ENCODE measurements around the gene CFAP299.

The CFAP299 gene

GRCh38 chr4:80709082-80709869 is 373.7 kb downstream of the CFAP299 start:
- Histone ChIP-seq H3K9me3 (ENCODE audit: insufficient read depth, low read depth, low read length) (no peaks in the 10 kb centered on the region), H3K79me2 (ENCODE audit: insufficient read depth, low read length) (no peaks in the 10 kb centered on the region), H3K36me3 (ENCODE audit: insufficient read depth, low read length) (no peaks in the 10 kb centered on the region), H3K9ac (ENCODE audit: low read depth, low read length, poor library complexity, severe bottlenecking) (no peak overlapping the region), H3K9me2 (replicated peaks; ENCODE audit: low read depth, low read length) (no peaks in the 10 kb centered on the region), H3K4me2 (ENCODE audit: low read depth, low read length, poor library complexity, severe bottlenecking) (peak overlapping the region; percentile 2), H4K20me1 (ENCODE audit: insufficient read depth, low read length, poor library complexity, severe bottlenecking) (no peaks in the 10 kb centered on the region), H3F3A (ENCODE audit: low read depth) (no peaks in the 10 kb centered on the region), H3K4me3 (ENCODE audit: low read length, poor library complexity, severe bottlenecking) (no peak overlapping the region), H2AFZ (ENCODE audit: low read length) (peak overlapping the region; percentile 36; the same call in 1 of the 2 replicates), H3K27me3 (ENCODE audit: insufficient read depth, low read length, poor library complexity, severe bottlenecking) (no peaks in the 10 kb centered on the region), H3K4me1 (ENCODE audit: insufficient read depth, low read length, poor library complexity, severe bottlenecking) (peaks cover 6% of the 10 kb centered on the region)
- TF ChIP-seq CTCF (conservative IDR thresholded peaks at IDR 0.05; ENCODE audit: low read length): no peak
- no peak for TF ChIP-seq EZH2phosphoT487 (IDR thresholded peaks at IDR 0.05; ENCODE audit: borderline replicate concordance)

- Histone ChIP-seq H3K9me2 (replicated peaks; ENCODE audit: low read depth, low read length) (no peaks in the 10 kb centered on the region), H3K4me3 (ENCODE audit: low read length, poor library complexity, severe bottlenecking) (no peak overlapping the region), H4K20me1 (ENCODE audit: insufficient read depth, low read length, poor library complexity, severe bottlenecking) (no peaks in the 10 kb centered on the region), H3K9me3 (ENCODE audit: insufficient read depth, low read depth, low read length) (no peaks in the 10 kb centered on the region), H3K4me1 (ENCODE audit: insufficient read depth, low read length, poor library complexity, severe bottlenecking) (peaks cover 11% of the 10 kb centered on the region), H3K9ac (ENCODE audit: low read depth, low read length, poor library complexity, severe bottlenecking) (no peak overlapping the region), H3K4me2 (ENCODE audit: low read depth, low read length, poor library complexity, severe bottlenecking) (no peak overlapping the region), H3F3A (ENCODE audit: low read depth) (no peaks in the 10 kb centered on the region), H2AFZ (ENCODE audit: low read length) (peak overlapping the region; percentile 80), H3K79me2 (ENCODE audit: insufficient read depth, low read length) (no peaks in the 10 kb centered on the region), H3K36me3 (ENCODE audit: insufficient read depth, low read length) (no peaks in the 10 kb centered on the region), H3K27me3 (ENCODE audit: insufficient read depth, low read length, poor library complexity, severe bottlenecking) (no peaks in the 10 kb centered on the region)
- TF ChIP-seq CTCF (conservative IDR thresholded peaks at IDR 0.05; ENCODE audit: low read length): no peak
- no peak for TF ChIP-seq EZH2phosphoT487 (IDR thresholded peaks at IDR 0.05; ENCODE audit: borderline replicate concordance)
Measured at GRCh38 chr4:80710748-80711451, 375.4 kb downstream of the CFAP299 start.

- no peaks in the 10 kb centered on the region for H3K79me2 ChIP-seq (ENCODE audit: insufficient read depth, low read length)
- H3K9ac ChIP-seq (ENCODE audit: low read depth, low read length, poor library complexity, severe bottlenecking): no peak overlapping the region
- no peaks in the 10 kb centered on the region for H3K36me3 ChIP-seq (ENCODE audit: insufficient read depth, low read length)
- H3K27me3 ChIP-seq (ENCODE audit: insufficient read depth, low read length, poor library complexity, severe bottlenecking): no peaks in the 10 kb centered on the region
- TF ChIP-seq CTCF (conservative IDR thresholded peaks at IDR 0.05; ENCODE audit: low read length) (no peak), EZH2phosphoT487 (IDR thresholded peaks at IDR 0.05; ENCODE audit: borderline replicate concordance) (no peak)
- H3K9me3 ChIP-seq (ENCODE audit: insufficient read depth, low read depth, low read length): no peaks in the 10 kb centered on the region
- no peak overlapping the region for H3K4me2 ChIP-seq (ENCODE audit: low read depth, low read length, poor library complexity, severe bottlenecking)
- H3K4me1 ChIP-seq (ENCODE audit: insufficient read depth, low read length, poor library complexity, severe bottlenecking): peaks cover 11% of the 10 kb centered on the region
- no peaks in the 10 kb centered on the region for H3F3A ChIP-seq (ENCODE audit: low read depth)
- H2AFZ ChIP-seq (ENCODE audit: low read length): peak overlapping the region; percentile 80; the same call in 1 of the 2 replicates
- no peak overlapping the region for H3K4me3 ChIP-seq (ENCODE audit: low read length, poor library complexity, severe bottlenecking)
- no peaks in the 10 kb centered on the region for H3K9me2 ChIP-seq (replicated peaks; ENCODE audit: low read depth, low read length)
- no peaks in the 10 kb centered on the region for H4K20me1 ChIP-seq (ENCODE audit: insufficient read depth, low read length, poor library complexity, severe bottlenecking)
Measured at GRCh38 chr4:80711956-80712355, 376.4 kb downstream of the CFAP299 start.

All from Loucy (cell line).